ENCODE data around the gene NBEAL1.
"Not testable (repeated sequence)": the region's sequence is repeated elsewhere in the genome, so short reads cannot be mapped to it uniquely, and the experiment has no call there.

NBEAL1 gene

DNA sequence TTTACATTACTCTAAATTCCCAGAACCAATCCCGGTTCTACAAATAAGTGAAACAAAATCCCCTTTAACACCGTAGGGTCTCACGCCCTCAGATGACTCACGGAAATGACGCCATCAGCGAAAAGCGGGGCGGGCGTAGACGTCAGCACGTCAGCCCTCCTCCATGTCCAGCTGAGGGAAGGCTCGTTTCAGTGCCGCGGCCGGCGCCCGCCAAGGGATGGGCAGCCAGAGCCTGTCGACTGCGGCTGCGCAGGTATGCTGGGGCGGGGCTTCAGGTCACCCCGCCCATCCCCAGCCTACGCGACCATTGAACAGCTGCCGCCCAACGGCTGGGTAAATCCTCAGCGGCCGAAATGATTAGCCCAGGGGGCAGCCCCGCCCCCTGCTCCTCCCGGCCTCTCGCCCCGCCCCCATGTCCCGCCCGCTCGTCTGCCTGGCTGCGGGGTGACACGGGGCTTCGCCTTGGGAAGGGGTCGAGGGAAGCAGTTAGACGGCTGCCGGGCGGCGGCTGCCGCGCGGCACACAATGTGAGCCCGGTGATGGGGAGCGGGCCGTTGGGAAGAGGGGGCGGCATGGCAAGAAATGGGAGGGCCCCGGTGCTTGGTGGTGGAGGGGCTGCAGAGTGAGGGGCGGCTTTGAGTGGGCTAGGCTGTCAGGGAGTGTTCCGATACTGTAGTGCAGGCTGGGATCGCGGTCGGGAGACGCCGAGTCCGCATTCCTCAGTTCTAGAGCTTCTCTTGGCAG is at the start of gene NBEAL1:
Gene NBEAL1 (plus strand): TSS at position 420 of the 744 bp plus-strand sequence. CDS start 1,510 bp downstream, outside the sequence.
- DNase-seq (ENCODE audit: low read depth), result peak; percentile 99

DNA sequence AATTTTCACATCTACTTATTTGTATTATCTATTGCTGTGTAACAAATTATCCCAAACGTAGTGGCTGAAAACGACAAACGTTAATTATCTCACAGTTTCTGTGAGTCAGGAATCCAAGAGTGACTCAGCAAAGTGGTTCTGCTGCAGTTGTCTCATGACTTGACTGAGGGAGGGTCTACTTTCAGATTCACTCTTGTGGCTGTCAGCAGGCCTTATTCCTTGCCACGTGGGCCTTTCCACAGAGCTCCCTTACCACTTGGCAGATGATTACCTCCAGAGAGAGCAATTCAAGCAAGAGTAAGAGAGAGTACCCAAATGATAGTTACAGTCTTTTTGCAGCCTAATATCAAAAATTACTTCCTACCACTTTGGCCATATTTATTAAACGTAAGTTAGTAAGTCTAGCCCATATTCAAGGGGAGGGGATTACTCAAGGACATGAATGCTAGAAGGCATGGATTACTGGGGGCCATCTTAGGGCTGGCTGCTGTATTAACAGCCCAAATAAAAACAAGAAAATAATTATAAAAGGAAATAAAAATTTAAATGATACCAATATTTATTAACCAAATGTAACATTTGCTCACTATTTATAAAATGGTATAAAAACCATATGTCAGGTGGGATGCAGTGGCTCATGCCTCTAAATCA is 48.7 kb upstream of the NBEAL1 start:
- peak; percentile 47 for DNase-seq (ENCODE audit: low read depth)

DNA sequence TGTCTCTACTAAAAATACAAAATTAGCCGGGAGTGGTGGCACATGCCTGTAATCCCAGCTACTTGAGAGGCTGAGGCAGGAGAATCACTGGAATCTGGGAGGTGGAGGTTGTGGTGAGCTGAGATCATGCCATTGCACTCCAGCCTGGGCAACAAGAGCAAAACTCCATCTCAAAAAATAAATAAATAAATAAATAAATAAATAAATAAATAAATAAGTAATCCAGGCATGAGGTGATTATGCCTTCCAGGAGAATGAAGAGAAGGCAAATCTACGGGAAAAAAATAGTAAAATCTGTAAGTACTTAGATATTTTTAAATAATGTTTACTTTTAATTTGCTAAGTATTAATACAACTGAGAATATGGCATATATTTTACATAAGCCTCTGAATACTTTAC is 45.3 kb upstream of the NBEAL1 start:
- DNase-seq (ENCODE audit: low read depth), result not testable (repeated sequence)

DNA sequence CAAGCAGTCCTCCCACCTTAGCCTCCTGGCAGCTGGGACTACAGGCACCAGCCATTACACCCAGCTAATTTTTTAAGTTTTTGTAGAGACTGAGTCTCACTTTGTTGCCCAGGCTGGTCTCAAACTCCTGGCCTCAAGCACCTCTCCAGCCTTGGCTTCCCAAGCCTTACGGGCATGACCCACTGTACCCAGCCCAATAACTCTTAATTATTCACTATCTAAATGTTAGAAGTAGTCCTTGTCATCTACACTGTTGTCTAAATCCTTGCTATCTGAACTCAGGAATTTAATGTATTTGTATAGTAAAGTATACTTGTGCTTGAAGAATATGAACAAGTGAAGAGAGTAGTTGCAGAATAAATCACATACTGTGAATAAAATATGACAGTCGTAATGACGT is 37.9 kb upstream of the NBEAL1 start:
- no peak for DNase-seq (ENCODE audit: low read depth)

DNA sequence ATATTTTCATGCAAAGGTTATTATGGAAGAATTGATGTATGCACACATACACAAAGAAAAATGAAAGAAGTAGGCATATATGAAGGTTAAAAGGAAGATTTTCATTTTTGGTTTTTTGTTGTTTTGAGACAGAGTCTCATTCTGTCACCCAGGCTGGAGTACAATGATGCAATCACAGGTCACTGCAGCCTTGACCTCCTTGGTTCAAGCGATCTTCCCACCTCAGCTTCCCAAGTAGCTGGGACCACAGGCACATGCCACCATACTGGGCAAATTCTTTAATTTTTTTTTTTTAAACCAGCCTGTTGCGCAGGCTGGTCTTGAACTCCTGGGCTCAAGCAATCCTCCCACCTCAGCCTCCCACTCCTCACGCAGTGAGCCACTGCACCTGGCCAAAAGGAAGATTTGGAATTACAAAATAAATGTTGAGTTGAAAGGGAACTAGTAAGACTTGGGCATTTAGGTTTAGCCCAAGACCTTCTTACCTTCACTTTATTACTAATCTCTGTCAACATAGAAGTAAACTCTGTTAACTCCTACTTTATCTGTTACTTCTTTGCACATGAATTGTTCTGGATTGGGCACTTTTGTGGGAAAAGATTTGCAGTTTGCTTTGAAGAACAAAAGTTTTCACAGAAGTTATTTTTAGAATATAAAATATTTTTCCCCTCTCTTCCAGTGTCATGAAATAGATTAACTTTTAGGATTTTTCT is 31.7 kb upstream of the NBEAL1 start:
- no peak for DNase-seq (ENCODE audit: low read depth)

DNA sequence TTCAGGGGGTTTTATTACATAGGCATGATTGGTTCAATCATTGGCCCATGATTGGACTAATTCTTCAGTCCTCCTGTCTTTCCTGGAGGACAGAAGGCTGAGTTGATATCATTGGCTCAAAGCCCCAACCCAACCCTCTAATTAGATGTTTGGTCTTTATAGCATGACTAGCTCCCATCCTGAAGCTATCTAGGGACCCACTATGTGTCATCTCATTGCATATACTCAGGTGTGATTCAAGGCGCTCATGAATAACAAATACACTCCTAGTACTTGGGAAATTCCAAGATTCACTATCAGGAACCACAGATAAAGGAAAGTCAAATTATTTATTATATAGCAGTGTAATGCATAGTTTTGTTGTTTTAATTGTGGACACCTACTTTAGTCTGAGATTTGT is 24.9 kb upstream of the NBEAL1 start:
- DNase-seq (ENCODE audit: low read depth), result no peak

DNA sequence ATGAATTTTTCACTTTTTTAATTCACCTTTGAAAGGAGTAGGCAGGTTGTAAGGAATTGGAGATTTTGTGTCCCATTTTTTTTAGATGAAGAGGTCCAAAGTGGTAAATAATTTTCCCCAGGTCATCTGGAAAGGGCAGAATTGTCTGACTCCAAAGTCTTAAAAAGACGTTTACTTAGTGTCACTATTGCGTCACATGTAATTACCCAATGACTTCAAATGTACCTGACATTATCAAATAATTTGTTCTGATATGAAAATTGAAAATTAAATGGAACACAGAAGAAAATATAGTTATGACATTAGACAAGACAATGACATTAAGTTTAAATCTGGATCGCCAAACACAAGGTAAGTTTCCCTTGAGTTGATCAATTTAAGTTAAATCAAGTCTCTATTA is 24.2 kb upstream of the NBEAL1 start:
- DNase-seq (ENCODE audit: low read depth), result no peak

DNA sequence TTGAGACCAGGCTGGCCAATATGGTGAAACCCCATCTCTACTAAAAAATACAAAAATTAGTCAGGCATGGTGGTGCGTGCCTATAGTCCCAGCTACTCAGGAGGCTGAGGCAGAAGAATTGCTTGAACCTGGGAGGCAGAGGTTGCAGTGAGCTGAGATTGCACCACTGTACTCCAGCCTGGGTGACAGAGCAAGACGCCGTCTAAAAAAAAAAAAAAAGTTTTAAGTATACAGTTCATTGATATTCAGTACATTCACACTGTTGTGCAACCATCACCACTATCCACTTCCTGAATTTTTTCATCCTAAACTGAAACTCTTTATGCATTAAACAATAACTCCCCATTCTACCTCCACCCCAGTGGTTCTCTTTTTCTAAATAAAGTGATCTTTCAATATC is 17.6 kb upstream of the NBEAL1 start:
- DNase-seq (ENCODE audit: low read depth), result peak; percentile 56

DNA sequence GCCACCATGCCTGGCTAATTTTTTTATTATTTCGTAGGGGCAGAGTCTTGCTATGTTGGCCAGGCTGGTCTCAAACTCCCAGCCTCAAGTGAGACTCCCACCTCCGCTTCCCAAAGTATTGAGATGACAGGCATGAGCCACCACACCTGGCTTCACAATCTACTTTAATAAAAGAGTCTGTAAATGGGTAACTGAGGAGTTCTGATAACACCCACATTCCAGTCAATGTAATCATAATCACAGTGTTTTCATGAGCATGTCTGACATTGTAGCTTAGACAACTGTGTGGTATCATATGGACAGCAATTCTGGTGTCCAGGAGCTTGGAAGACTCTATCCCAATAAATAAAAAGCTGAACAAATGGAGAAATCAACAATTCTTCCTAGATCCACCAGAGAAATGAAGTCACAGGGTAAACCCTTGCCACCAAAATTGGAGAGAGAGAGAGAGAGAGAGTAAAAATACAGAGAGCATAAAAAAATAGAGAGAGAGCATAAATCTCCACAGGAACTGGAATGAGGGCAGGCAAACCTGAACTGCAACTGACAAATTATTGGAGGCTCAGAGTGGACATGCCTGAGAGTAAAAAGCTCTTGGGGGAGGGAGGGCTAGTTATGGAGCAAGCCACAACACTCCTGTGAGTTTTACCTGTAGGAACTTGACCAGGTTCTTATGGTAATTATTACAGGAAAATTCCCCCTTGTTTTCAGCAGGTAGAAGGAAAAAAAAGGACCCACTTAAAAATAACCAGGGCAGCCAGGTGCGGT is 12.4 kb upstream of the NBEAL1 start:
- DNase-seq (ENCODE audit: low read depth), result no peak

DNA sequence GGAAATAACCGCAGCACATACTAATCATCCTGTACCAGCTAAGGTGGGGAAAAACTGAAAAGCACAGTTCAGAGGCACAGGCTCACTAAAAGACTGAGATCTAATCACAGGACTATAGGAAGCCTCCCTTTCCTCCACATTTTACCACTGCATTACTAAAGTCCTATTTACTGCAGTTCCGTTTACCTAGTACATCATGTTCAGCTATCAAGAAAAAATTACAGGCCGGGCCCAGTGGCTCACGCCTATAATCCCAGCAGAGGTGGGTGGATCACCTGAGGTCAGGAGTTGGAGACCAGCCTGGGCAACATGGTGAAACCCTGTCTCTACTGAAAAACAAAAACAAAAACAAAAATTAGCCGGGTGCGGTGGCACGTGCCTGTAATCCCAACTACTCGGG is 11.0 kb upstream of the NBEAL1 start:
- DNase-seq (ENCODE audit: low read depth), result no peak

DNA sequence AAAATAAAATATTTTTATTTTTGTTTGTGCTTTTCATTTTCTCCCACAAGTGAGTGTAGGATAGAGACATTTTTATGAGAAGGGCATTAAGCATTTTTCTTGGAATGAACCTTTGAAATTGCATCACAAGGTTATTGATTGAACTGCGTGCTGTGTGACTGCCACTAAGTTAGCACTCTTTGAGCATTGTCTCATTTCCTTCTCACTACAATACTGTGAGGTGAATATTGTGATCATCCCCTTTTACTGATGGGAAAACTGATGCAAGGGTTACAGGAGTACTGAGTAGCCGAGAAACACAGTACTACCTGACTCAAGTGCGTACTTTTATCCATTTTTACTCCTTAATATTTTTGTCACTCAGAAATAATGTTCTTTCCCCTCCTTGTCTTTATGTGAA is 2.0 kb downstream of the NBEAL1 start:
- no peak for DNase-seq (ENCODE audit: low read depth)

DNA sequence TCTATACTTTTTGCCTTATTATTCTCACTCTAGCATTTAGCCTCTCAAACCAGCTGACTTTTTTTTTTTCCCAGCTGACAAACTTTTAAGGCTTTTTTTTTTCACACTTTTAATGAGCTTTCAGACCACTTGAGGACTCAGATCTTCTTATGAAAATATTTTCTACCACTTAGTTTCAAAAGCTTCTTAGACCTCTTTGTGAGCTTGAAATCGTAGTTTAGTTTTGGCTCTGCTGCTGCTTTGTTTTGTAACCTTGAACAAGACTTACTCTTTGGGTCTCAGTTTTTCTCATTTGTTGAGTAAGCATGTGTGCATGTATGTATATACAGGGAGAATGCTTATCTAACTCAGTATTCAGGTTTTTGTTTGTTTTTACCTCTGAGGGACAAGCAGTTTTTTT is 3.5 kb downstream of the NBEAL1 start:
- DNase-seq (ENCODE audit: low read depth), result peak; percentile 19

DNA sequence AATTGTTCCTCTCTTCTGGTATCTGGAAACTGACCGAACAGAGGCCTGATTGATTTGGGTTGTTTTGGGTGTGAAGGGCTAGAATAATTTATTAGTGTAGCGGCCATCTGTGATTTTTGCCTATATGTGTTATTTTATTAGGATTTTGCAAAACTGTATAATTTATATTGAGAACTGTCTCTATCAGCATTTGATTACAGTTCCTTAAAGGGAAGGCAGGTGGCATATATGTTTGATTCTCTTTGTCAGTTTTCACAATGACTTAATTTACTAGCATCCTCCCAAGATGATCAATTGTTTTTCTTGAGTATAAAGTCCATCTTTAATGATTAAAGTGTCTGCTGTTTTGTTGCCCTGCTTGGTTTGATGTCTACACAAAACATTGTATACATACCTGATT is 4.5 kb downstream of the NBEAL1 start:
- DNase-seq (ENCODE audit: low read depth), result no peak

DNA sequence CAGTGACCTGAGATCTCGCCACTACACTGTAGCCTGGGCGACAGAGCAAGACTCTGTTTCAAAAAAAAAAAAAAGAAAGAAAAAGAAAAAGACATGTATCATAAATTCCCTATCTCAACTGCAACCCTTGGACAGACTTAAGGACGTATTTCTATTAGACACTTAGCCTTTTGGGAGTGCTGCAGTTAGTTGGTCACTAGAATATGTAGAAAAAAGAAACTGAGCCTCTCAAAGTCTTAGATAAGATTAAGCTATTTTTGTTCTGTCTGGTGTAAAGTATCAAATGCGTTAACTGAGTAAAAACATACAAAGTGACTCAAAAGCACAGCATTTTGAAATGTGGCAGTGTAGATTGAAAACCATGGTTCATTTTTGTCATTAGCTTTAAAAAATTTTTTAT is 7.3 kb downstream of the NBEAL1 start:
- no peak for DNase-seq (ENCODE audit: low read depth)

DNA sequence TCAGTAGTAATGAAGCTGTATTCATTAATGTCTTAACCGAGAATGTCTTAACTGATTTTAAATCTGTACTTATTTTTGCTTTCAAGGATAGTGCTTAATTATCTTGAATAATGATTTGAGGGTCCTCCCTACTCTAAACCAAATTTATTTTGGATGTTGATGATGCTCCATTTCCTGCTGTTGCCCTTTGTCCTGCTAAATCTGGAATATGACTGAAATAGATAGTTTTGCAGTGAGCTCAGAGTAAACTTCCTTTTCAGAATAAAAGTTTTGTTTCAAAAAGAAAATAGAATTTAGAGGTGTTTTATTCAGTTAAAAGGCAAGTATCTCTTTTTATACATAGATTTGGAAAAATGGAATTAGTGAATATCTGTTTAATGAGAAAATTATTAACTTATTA is 8.1 kb downstream of the NBEAL1 start:
- peak; percentile 7 for DNase-seq (ENCODE audit: low read depth)

DNA sequence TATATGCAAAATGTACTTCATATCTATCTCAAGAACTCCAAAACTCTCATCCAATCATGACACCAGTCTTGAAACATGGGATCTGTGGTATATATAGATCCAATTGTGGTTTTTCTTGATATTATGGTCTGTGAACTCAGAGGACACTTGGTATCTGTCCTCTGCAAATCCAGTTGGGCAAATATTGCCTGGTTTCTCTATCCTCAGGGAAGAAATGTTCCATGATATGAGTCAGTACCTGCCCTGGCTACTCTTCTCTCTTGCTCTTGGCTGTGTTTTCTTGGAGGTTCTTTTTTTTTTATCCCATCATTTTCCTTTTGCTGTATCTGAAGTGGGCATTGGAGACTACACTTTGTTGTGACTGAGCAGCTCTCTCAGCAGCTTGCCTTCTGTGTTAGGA is 10.9 kb downstream of the NBEAL1 start:
- no peak for DNase-seq (ENCODE audit: low read depth)

DNA sequence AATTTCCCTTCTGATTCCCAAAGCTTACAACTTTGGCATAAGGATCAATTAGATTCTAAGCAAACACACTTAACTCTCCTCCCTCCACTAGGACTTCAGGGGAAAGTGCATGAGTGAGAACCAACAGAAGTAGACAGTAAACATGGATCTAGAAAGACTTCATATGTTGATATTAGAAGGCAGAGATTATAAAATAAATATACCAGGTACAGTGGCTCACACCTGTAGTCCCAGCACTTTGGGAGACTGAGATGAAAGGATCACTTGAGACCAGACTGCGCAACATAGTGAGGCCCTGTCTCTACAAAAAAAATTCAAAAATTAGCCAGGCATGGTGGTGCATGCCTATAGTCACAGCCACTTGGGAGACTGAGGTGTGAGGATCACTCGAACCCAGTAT is 15.9 kb downstream of the NBEAL1 start:
- DNase-seq (ENCODE audit: low read depth), result no peak

DNA sequence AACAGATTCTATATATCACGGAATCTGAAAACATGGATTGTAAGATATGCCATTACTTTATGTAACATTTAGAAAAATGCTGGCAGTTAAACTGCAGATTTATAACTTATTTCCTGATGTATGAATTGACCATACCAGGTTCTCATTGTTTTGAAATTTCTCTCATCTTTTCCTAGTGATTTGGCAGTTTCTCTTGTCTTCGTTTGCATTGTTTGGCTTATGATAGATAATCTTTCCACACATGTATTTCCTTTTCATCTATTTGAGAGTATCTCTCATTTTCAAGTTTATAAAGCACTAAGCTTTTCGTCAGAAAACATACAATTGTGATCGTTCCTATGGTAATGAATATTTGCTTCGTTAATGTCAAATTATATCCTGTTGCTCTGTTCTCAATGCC is 16.3 kb downstream of the NBEAL1 start:
- DNase-seq (ENCODE audit: low read depth), result no peak

DNA sequence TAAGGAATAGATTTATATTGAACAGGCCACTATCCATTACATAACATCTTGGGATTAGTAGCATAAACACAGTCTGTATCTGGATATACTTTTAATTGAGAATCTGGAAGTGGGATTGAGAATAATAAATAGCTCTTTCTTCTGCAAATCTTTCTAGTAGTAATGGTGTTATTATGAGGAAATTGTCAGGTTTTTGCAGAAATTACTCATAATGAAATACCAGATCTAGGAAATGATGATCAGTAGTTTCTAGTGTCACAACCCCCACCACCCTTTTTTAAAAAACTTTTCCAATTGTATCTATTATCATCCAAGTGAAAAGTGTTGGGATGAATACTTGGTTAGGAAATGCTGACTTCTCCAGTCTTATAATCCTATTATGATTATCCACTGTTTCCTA is 18.7 kb downstream of the NBEAL1 start:
- DNase-seq (ENCODE audit: low read depth), result no peak

DNA sequence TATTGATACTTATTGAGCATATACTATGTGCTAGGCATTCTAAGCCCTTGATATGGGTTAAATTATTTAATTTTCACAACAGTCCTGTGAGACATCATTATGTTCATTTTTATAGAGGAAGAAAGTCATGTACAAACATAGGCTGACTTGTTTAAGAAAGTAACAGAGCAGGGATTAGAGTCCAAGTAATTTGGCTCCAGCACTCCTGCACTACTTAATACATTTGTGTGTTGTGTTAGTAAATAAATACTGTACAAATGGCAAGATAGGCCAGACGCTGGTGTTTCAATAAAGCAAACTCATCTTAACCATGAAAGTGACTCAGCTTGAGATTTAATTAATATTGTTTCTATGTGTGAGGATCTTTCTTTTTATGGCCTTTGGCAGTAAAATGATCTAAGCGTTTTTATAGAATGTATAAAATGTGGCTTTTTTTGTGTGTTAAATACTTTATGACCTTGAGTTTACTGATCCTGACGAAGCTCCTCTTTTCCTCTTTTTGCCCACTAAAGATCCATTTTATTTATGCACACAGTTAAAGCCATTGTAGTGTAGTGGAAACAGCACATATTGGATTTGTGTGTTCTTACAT is 21.3 kb downstream of the NBEAL1 start:
- DNase-seq (ENCODE audit: low read depth), result no peak

DNA sequence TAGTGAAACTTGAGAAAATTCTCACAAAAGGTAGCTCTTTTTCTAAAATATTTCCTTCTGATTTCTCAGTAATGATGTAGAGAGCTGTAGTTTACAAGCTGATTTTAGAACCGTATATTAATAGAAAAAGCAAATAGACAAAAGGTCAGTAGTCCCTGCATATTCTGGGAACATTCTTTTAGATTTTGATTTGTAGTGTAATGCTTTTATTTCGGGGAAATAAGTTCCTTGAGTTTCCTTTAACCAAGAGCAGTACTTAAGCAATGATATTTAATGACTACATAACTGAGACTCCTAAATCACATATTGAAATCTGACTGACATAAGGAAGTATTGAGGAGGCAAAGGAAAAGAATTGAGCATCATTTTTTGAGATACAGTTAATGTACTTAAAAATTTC is 22.4 kb downstream of the NBEAL1 start:
- DNase-seq (ENCODE audit: low read depth), result no peak

DNA sequence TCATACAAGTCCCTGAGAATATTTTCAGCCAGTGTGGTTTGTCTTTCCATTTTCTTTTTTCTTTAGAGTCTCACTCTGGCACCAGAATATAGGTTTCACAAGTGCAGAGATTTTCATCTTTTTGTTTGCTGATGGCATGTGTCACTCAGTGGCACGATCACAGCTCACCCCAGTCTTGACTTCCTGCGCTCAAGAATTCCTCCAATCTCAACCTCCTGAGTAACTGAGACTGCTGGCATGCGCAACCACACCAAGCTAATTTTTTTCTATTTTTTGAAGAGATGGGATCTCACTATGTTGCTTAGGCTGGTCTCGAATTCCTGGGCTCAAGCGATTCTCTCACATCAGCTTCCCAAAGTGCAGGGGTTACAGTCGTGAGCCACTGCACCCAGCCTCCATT is 23.9 kb downstream of the NBEAL1 start:
- no peak for DNase-seq (ENCODE audit: low read depth)
